IMR-90 (cell line): ENCODE results near the gene ADGRG7. TPM values are rescaled to one million over a fixed set of nuclear protein-coding genes. Genes with fewer than 3 reads are reported as not detected.
A peak's percentile ranks its signal among the peaks of the same experiment; 100 is the strongest.

Experiments
- ATAC-seq: fragments of 200-7000 bp; cut with Tn5 transposase; 2 replicates; pipeline ENCODE4 v1.9.1; 2020; ENCODE audit warnings: low read depth, mild to moderate bottlenecking, moderate library complexity
- BruUV-seq: library from RNA; stranded (reverse); fragments of 400-500 nt; replicated peaks from 2 replicates; lab custom pipeline; 2021; lab: Mats Ljungman, UMichigan
- CTCF ChIA-PET: fragments of 300-600 bp; formaldehyde crosslinking; extraction: SDS; loops from one replicate; lab custom pipeline; 2021; ENCODE audit warnings: antibody characterized with exemption; lab: Yijun Ruan, JAX
- POLR2A ChIA-PET: fragments of 300-600 bp; sonication (Branson Sonifier 250); formaldehyde crosslinking; loops from one replicate; lab custom pipeline; 2022; ENCODE audit warnings: antibody characterized with exemption; ENCODE audit not compliant: unreplicated experiment; lab: Charles Lee
- DNase-seq: peaks from one replicate; pipeline ENCODE4 v3.0.0; 2013
- H2AFZ ChIP-seq: replicated peaks from 2 replicates; pipeline ENCODE3; 2013; ENCODE audit warnings: low read length, mild to moderate bottlenecking; ENCODE audit not compliant: poor library complexity
- H2AK5ac ChIP-seq: 2 replicates; pipeline ENCODE4 v1.6.1; 2013; ENCODE audit warnings: low read depth, low read length, inconsistent platforms
- H2AK9ac ChIP-seq: replicated peaks from 2 replicates; pipeline ENCODE3; 2013; ENCODE audit warnings: mild to moderate bottlenecking, low read depth, low read length, moderate library complexity; ENCODE audit not compliant: poor library complexity
- H2BK120ac ChIP-seq: 2 replicates; pipeline ENCODE4 v1.6.1; 2013; ENCODE audit warnings: low read depth, low read length, inconsistent platforms
- H2BK15ac ChIP-seq: 3 replicates; pipeline ENCODE4 v1.6.1; 2013; ENCODE audit warnings: low read depth, low read length, inconsistent platforms
- H2BK20ac ChIP-seq: 2 replicates; pipeline ENCODE4 v1.6.1; 2013; ENCODE audit warnings: low read depth, mild to moderate bottlenecking, inconsistent platforms, low read length, moderate library complexity
- H2BK5ac ChIP-seq: 2 replicates; pipeline ENCODE4 v1.6.1; 2013; ENCODE audit warnings: mild to moderate bottlenecking, low read depth, low read length, inconsistent platforms; ENCODE audit not compliant: poor library complexity, severe bottlenecking
- H3K14ac ChIP-seq: replicated peaks from 2 replicates; pipeline ENCODE4 v1.6.1; 2013; ENCODE audit warnings: low read depth, low read length, inconsistent platforms
- H3K18ac ChIP-seq: 2 replicates; pipeline ENCODE4 v1.6.1; 2013; ENCODE audit warnings: low read depth, low read length, control low read depth
- H3K23ac ChIP-seq: 2 replicates; pipeline ENCODE4 v1.6.1; 2013; ENCODE audit warnings: low read depth, low read length, inconsistent platforms
- H3K27ac ChIP-seq: 2 replicates; pipeline ENCODE4 v1.5.1; 2013; ENCODE audit warnings: mild to moderate bottlenecking, control low read depth, low read length; ENCODE audit not compliant: insufficient read depth
- H3K27me3 ChIP-seq: 2 replicates; pipeline ENCODE4 v1.6.1; 2013; ENCODE audit warnings: low read length; ENCODE audit not compliant: control insufficient read depth, insufficient read depth
- H3K36me3 ChIP-seq: 2 replicates; pipeline ENCODE4 v1.6.1; 2013; ENCODE audit warnings: low read length, mixed read lengths; ENCODE audit not compliant: control insufficient read depth, insufficient read depth
- H3K4ac ChIP-seq: 2 replicates; pipeline ENCODE4 v1.6.1; 2013; ENCODE audit warnings: low read depth, low read length, inconsistent platforms
- H3K4me1 ChIP-seq: 2 replicates; pipeline ENCODE4 v1.6.1; 2013; ENCODE audit warnings: low read length, mixed read lengths; ENCODE audit not compliant: control insufficient read depth, insufficient read depth
- H3K4me2 ChIP-seq: 2 replicates; pipeline ENCODE4 v1.6.1; 2013; ENCODE audit warnings: low read depth, mild to moderate bottlenecking, control low read depth, low read length, moderate library complexity
- H3K4me3 ChIP-seq: 2 replicates; pipeline ENCODE4 v1.5.1; 2013; ENCODE audit warnings: low read depth, mild to moderate bottlenecking, control low read depth, low read length, moderate library complexity; ENCODE audit not compliant: insufficient read depth
- H3K56ac ChIP-seq: 2 replicates; pipeline ENCODE4 v1.6.1; 2013; ENCODE audit warnings: low read length, inconsistent platforms; ENCODE audit not compliant: insufficient read depth; ENCODE audit errors: extremely low read depth
- H3K79me1 ChIP-seq, 2 experiments: 2 replicates each; pipeline ENCODE4 v1.6.1; 2013; ENCODE audit warnings: low read length in 2 of 2, inconsistent platforms in 1 of 2, low read depth in 1 of 2
- H3K9ac ChIP-seq: 2 replicates; pipeline ENCODE4 v1.6.1; 2013; ENCODE audit warnings: low read depth, low read length, control low read depth
- H3K9me1 ChIP-seq: 2 replicates; pipeline ENCODE4 v1.6.1; 2013; ENCODE audit warnings: low read length, inconsistent platforms; ENCODE audit not compliant: insufficient read depth
- H3K9me3 ChIP-seq: 2 replicates; pipeline ENCODE4 v1.6.1; 2013; ENCODE audit warnings: low read length; ENCODE audit not compliant: control insufficient read depth, insufficient read depth
- H4K20me1 ChIP-seq: 2 replicates; pipeline ENCODE4 v1.6.1; 2013; ENCODE audit warnings: low read length, inconsistent platforms; ENCODE audit not compliant: insufficient read depth
- H4K5ac ChIP-seq: 2 replicates; pipeline ENCODE4 v1.6.1; 2013; ENCODE audit warnings: mild to moderate bottlenecking, low read depth, low read length, control low read depth
- H4K8ac ChIP-seq, 2 experiments: 2 replicates each; pipeline ENCODE4 v1.6.1; 2013; ENCODE audit warnings: low read depth in 2 of 2, low read length in 2 of 2, control low read depth in 1 of 2, inconsistent platforms in 1 of 2
- H4K91ac ChIP-seq: 2 replicates; pipeline ENCODE4 v1.6.1; 2013; ENCODE audit warnings: low read depth, low read length, inconsistent platforms; ENCODE audit not compliant: insufficient read depth
- CEBPB ChIP-seq: IDR thresholded peaks from 2 replicates; pipeline ENCODE4 v1.6.1; 2012; ENCODE audit warnings: low read depth, low read length, improper control_type of control experiment
- ELK1 ChIP-seq: fragments of 150-350 bp; IDR thresholded peaks from 2 replicates; pipeline ENCODE4 v1.6.1; 2016; ENCODE audit warnings: low read depth, mild to moderate bottlenecking, low read length, moderate library complexity, borderline replicate concordance
- FOS ChIP-seq: fragments of 150-350 bp; IDR thresholded peaks from 2 replicates; pipeline ENCODE4 v1.6.1; 2016; ENCODE audit warnings: low read depth, low read length
- MAFK ChIP-seq: IDR thresholded peaks from 2 replicates; pipeline ENCODE4 v1.6.1; 2012; ENCODE audit warnings: low read depth, low read length, improper control_type of control experiment
- POLR2A ChIP-seq: IDR thresholded peaks from 2 replicates; pipeline ENCODE4 v1.6.1; 2012; ENCODE audit warnings: mild to moderate bottlenecking, low read depth, low read length
- RAD21 ChIP-seq: IDR thresholded peaks from 2 replicates; pipeline ENCODE4 v1.6.1; 2012; ENCODE audit warnings: low read length, improper control_type of control experiment
- RCOR1 ChIP-seq: IDR thresholded peaks from 2 replicates; pipeline ENCODE4 v1.6.1; 2012; ENCODE audit warnings: mild to moderate bottlenecking, low read length, improper control_type of control experiment; ENCODE audit not compliant: insufficient replicate concordance
- SMC3 ChIP-seq: fragments of 150-350 bp; IDR thresholded peaks from 2 replicates; pipeline ENCODE4 v1.6.1; 2016; ENCODE audit warnings: low read depth, mild to moderate bottlenecking, antibody characterized with exemption, low read length, moderate library complexity
- USF2 ChIP-seq: fragments of 150-350 bp; IDR thresholded peaks from 2 replicates; pipeline ENCODE4 v1.6.1; 2017; ENCODE audit warnings: mild to moderate bottlenecking, antibody characterized with exemption, low read length, low read depth
- WGBS, 2 experiments: methylation state at CpG; one replicate each; pipeline versions ENCODE4 v1.1.5 to v1.1.7; 2013; ENCODE audit warnings: missing lambda C conversion rate in 2 of 2; ENCODE audit not compliant: insufficient read length in 1 of 2; ENCODE audit errors: extremely low coverage in 2 of 2; 5-methylcytosine and 5-hydroxymethylcytosine counted together
- dilution Hi-C: fragments of 300-500 bp; cut with HindIII; formaldehyde crosslinking; loops from one replicate; pipeline ENCODE4 v1.14.3; 2018; ENCODE audit warnings: low sequenced_read_pairs; ENCODE audit not compliant: unreplicated experiment
- in situ Hi-C: fragments of 300-500 bp; cut with MboI; formaldehyde crosslinking; loops from 3 replicates; pipeline ENCODE4 v1.14.3; 2019; ENCODE audit warnings: low sequenced_read_pairs, inconsistent platforms, mixed read lengths
- intact Hi-C: fragments of 100-400 bp; cut with micrococcal nuclease; formaldehyde crosslinking; loops from 2 replicates; pipeline ENCODE4 v1.10.0; 2022
- polyA plus RNA-seq, 3 experiments: library from polyadenylated mRNA; depleted of rRNA; stranded (reverse); fragments of >200 nt; gene quantifications; 2 replicates each; pipeline ENCODE4 v1.2.3, GENCODE V29; 2012; ENCODE audit warnings: low replicate concordance in 1 of 3
- total RNA-seq: library from RNA; depleted of rRNA; stranded (reverse); fragments of >200 nt; gene quantifications from 2 replicates; pipeline ENCODE4 v1.2.3, GENCODE V29; 2012

Gene ADGRG7
- total and polyA plus RNA-seq, 2 of the 4 experiments (the other 2 are of a cell fraction), result not detected

GRCh38 chr3:100708644-100708988, 99.2 kb downstream of the ADGRG7 start:
- Histone ChIP-seq H3K56ac (0 out of 2 replicates have a peak overlapping the region, but pooled peaks have one; percentile 63), H2AFZ (peak overlapping the region; percentile 88), H2AK9ac (no peak overlapping the region), H3K4me2 (peak overlapping the region; percentile 41; the same call in 1 of the 2 replicates), H3K79me1 (peaks cover 0 to 18% of the 10 kb centered on the region in 2 experiments; a peak in 2 of 4 replicates), H3K4ac (peak overlapping the region; percentile 39; the same call in 1 of the 2 replicates), H3K27ac (no peak overlapping the region), H3K9me3 (no peaks in the 10 kb centered on the region), H4K20me1 (peaks cover 37% of the 10 kb centered on the region), H3K14ac (peak overlapping the region; percentile 82), H3K9ac (no peak overlapping the region; the same call in 1 of the 2 replicates), H3K23ac (peak overlapping the region; percentile 6; the same call in 1 of the 2 replicates), H3K27me3 (no peaks in the 10 kb centered on the region), H3K18ac (no peak overlapping the region; the same call in 1 of the 2 replicates), H2BK5ac (peak overlapping the region; percentile 58), H3K36me3 (0 out of 2 replicates have a peak, but pooled peaks cover 4% of the 10 kb centered on the region), H2BK20ac (no peak overlapping the region), H3K4me1 (no peaks in the 10 kb centered on the region; the same call in 1 of the 2 replicates), H2AK5ac (peak overlapping the region; percentile 83), H4K8ac (peak overlapping the region; percentile 91 to 96), H4K5ac (peak overlapping the region; percentile 52), H3K4me3 (peak overlapping the region; percentile 35; the same call in 1 of the 2 replicates), H2BK15ac (peak overlapping the region; percentile 8; the same call in 1 of the 3 replicates), H3K9me1 (no peaks in the 10 kb centered on the region; the same call in 1 of the 2 replicates), H2BK120ac (peak overlapping the region; percentile 28; the same call in 1 of the 2 replicates), H4K91ac (peak overlapping the region; percentile 47)
- dilution Hi-C loops, result no loop called here
- intact Hi-C loops, result no loop called here
- WGBS, 2 experiments, result no CpG with 5 or more reads among the region's 3 CpGs
- CTCF ChIA-PET, result no interaction called here
- no TSS peak for BruUV-seq
- in situ Hi-C loops, result no loop called here
- TF ChIP-seq ELK1 (no peak), POLR2A (no peak), MAFK (no peak), RCOR1 (no peak), RAD21 (no peak), SMC3 (no peak), USF2 (no peak), FOS (no peak), CEBPB (no peak)
- DNase-seq, result no peak
- ATAC-seq, result no peak
- POLR2A ChIA-PET, result interaction anchor here (0.6 kb wide), 1 partner anchor 216 kb away, joined by 3 read pairs; the partner anchor contains the start of gene TMEM45A
